Measurements from ENCODE around the gene MTA2.
"Not testable (repeated sequence)": the region's sequence is repeated elsewhere in the genome, so short reads cannot be mapped to it uniquely, and the experiment has no call there.

Gene MTA2

GRCh38 chr11:62593434-62594044 is 8.1 kb downstream of the MTA2 start:
- in situ Hi-C loops (cut with MboI; ENCODE audit: low sequenced_read_pairs), result no loop called here

- in situ Hi-C loops (cut with MboI; ENCODE audit: low sequenced_read_pairs), result no loop called here
These were observed 8.7 kb downstream of the MTA2 start for GRCh38 chr11:62592989-62593421.

GRCh38 chr11:62592146-62592815 is 9.4 kb downstream of the MTA2 start:
- in situ Hi-C loops (cut with MboI; ENCODE audit: low sequenced_read_pairs), result no loop called here

- in situ Hi-C loops (cut with MboI; ENCODE audit: low sequenced_read_pairs), result no loop called here
These were observed 10.1 kb downstream of the MTA2 start, which contains the start of gene TUT1 for GRCh38 chr11:62591448-62592145. Gene TUT1, minus strand, starts transcription at chr11:62591523. Its CDS starts 38 bp downstream, at chr11:62591485.

- in situ Hi-C loops (cut with MboI; ENCODE audit: low sequenced_read_pairs), result no loop called here
These were observed 12.6 kb downstream of the MTA2 start for GRCh38 chr11:62588966-62589637.

GRCh38 chr11:62585356-62585755 is 16.3 kb downstream of the MTA2 start:
- in situ Hi-C loops (cut with MboI; ENCODE audit: low sequenced_read_pairs), result not testable (repeated sequence)

- in situ Hi-C loops (cut with MboI; ENCODE audit: low sequenced_read_pairs), result not testable (repeated sequence)
These were observed 19.9 kb downstream of the MTA2 start for GRCh38 chr11:62581735-62582134.

- in situ Hi-C loops (cut with MboI; ENCODE audit: low sequenced_read_pairs), result no loop called here
These were observed 20.5 kb downstream of the MTA2 start for GRCh38 chr11:62580959-62581715.

- in situ Hi-C loops (cut with MboI; ENCODE audit: low sequenced_read_pairs), result no loop called here
These were observed 22.4 kb downstream of the MTA2 start for GRCh38 chr11:62579252-62579651.

GRCh38 chr11:62578541-62578940 is 23.1 kb downstream of the MTA2 start:
- in situ Hi-C loops (cut with MboI; ENCODE audit: low sequenced_read_pairs), result no loop called here

GRCh38 chr11:62577046-62577714 is 24.5 kb downstream of the MTA2 start:
- in situ Hi-C loops (cut with MboI; ENCODE audit: low sequenced_read_pairs), result no loop called here

- in situ Hi-C loops (cut with MboI; ENCODE audit: low sequenced_read_pairs), result no loop called here
These were observed 25.8 kb downstream of the MTA2 start for GRCh38 chr11:62575837-62576236.

- in situ Hi-C loops (cut with MboI; ENCODE audit: low sequenced_read_pairs), result no loop called here
These were observed 26.5 kb downstream of the MTA2 start for GRCh38 chr11:62575156-62575555.

- in situ Hi-C loops (cut with MboI; ENCODE audit: low sequenced_read_pairs), result no loop called here
These were observed 27.1 kb downstream of the MTA2 start for GRCh38 chr11:62574363-62575071.

GRCh38 chr11:62573592-62574362 is 27.9 kb downstream of the MTA2 start, which contains the start of gene EEF1G:
Gene EEF1G, minus strand, starts transcription at chr11:62573891. Its CDS starts 49 bp downstream, at chr11:62573842.
- in situ Hi-C loops (cut with MboI; ENCODE audit: low sequenced_read_pairs), result no loop called here

- in situ Hi-C loops (cut with MboI; ENCODE audit: low sequenced_read_pairs), result no loop called here
These were observed 28.6 kb downstream of the MTA2 start for GRCh38 chr11:62573006-62573591.

- in situ Hi-C loops (cut with MboI; ENCODE audit: low sequenced_read_pairs), result no loop called here
These were observed 29.2 kb downstream of the MTA2 start for GRCh38 chr11:62572431-62572830.

GRCh38 chr11:62571493-62571892 is 30.2 kb downstream of the MTA2 start:
- in situ Hi-C loops (cut with MboI; ENCODE audit: low sequenced_read_pairs), result not testable (repeated sequence)

All from hTERT RPE-1 (cell line).